Activated naive CD4-positive, alpha-beta T cell treated with anti-CD3 and anti-CD28 coated beads for 36 hours (primary cell): ENCODE measurements around the gene DMBX1. TPM values are rescaled to one million over a fixed set of nuclear protein-coding genes. Genes with fewer than 3 reads are reported as not detected.

ENCODE experiments used
- CTCF ChIA-PET: fragments of 350-600 bp; sonication (Branson Sonifier 250); formaldehyde crosslinking; loops from one replicate; lab custom pipeline; 2021; ENCODE audit warnings: antibody characterized with exemption; lab: Charles Lee
- DNase-seq: peaks from one replicate; pipeline ENCODE4 v3.0.0-alpha.2; 2020
- H3K27ac Mint-ChIP-seq: one replicate; pipeline ENCODE4 v1.8.0; 2021; ENCODE audit warnings: mild to moderate bottlenecking, mixed read lengths
- H3K27me3 Mint-ChIP-seq: one replicate; pipeline ENCODE4 v1.8.0; 2021; ENCODE audit warnings: low read depth, mixed read lengths
- H3K36me3 Mint-ChIP-seq: one replicate; pipeline ENCODE4 v1.8.0; 2021; ENCODE audit warnings: low read depth, mixed read lengths
- H3K4me1 Mint-ChIP-seq: one replicate; pipeline ENCODE4 v1.8.0; 2021; ENCODE audit warnings: low read depth, mixed read lengths
- H3K4me3 Mint-ChIP-seq: one replicate; pipeline ENCODE4 v1.8.0; 2021; ENCODE audit warnings: mild to moderate bottlenecking, moderate library complexity, mixed read lengths
- H3K9me3 Mint-ChIP-seq: one replicate; pipeline ENCODE4 v1.8.0; 2021; ENCODE audit warnings: mixed read lengths
- intact Hi-C: fragments of 100-400 bp; cut with micrococcal nuclease; formaldehyde crosslinking; loops from one replicate; pipeline ENCODE4 v1.15.1; 2023
- total RNA-seq, 2 experiments: library from RNA; stranded (reverse); gene quantifications; one replicate each; pipeline ENCODE4 v1.2.3, GENCODE V29; 2021

DMBX1 gene
- total RNA-seq, 2 experiments from 2014 or later, result not detected

DNA sequence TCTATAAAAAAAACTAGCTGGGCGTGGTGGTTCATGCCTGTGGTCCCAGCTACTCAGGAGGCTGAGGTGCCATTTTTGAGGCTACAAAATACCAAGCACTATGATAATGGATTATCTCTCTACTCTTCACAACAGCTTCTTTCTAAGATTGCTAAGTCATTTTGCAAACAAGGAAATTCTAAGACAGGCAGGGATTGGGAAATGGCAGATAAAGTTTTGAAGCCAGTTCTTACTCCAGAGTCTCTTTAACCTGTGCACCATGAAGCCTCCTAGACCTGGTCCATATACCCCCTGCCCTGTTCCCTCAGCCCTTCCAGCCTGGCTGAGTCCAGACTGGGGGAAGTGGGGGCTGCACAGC lies 39.5 kb upstream of the DMBX1 start:
- no peak for DNase-seq
- no peaks in the 10 kb centered on the region for H3K36me3 Mint-ChIP-seq
- intact Hi-C loops, result no loop called here
- no peaks in the 10 kb centered on the region for H3K9me3 Mint-ChIP-seq
- H3K4me1 Mint-ChIP-seq, result peaks cover 17% of the 10 kb centered on the region
- H3K4me3 Mint-ChIP-seq, result no peak overlapping the region
- no peak overlapping the region for H3K27ac Mint-ChIP-seq
- CTCF ChIA-PET, result interaction anchor here (0.6 to 8.9 kb wide), 3 partner anchors 78 to 94 kb away, joined by 3 to 128 read pairs (median 5); a partner anchor contains a TSS
- peaks cover 61% of the 10 kb centered on the region for H3K27me3 Mint-ChIP-seq

DNA sequence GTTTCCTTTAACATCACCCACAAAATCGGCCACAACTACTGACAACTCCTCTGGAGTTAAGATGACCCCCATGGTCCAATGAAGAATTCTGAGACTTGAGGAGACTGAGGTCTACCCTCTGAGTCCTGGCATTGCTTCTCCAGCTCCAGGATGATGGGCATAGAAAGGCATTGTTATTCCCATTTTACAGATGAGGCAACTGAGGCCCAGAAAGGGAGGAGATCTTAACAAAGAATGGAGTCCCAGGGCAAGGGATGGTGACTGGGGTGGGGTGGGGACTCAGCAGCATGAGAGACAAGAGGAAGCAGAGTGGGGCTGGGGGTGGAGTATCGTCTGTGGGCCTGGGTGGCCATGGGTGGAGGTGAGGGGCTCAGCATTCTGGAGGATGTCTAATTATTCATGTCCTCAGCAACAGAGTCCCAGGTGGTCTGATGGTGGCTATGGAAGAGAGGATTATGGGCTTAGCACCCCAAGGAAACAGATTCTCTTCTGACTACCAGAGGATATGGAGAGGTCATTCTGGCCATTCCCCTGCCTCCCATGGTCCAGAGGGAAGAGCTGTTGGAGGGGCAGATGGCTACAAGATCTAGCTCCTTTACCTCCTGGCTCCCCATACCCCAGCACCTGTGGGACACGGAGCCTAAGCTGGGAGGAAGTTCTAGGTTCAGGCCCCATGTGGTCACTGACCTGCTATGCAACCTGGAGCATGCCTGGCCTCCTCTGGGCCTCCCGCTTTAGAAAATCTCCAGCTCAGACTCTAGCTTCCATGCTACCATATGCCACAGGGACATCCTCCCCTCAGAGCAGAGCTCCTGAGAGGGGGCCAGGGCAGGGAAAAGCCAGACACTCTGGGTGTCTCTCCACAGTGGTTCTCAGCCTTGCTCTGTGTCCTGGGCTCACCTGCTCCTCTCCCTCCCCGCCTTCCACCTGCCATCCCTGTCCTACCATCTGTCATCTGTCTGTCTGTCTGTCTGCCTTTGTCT lies 37.4 kb upstream of the DMBX1 start:
- H3K36me3 Mint-ChIP-seq, result no peaks in the 10 kb centered on the region
- H3K27ac Mint-ChIP-seq, result no peak overlapping the region
- H3K9me3 Mint-ChIP-seq, result no peaks in the 10 kb centered on the region
- DNase-seq, result no peak
- CTCF ChIA-PET, result interaction anchor here (0.9 to 8.9 kb wide), 2 partner anchors 13 to 76 kb away, joined by 3 to 128 read pairs; no protein-coding TSS in a partner anchor
- no peak overlapping the region for H3K4me3 Mint-ChIP-seq
- peaks cover 52% of the 10 kb centered on the region for H3K27me3 Mint-ChIP-seq
- intact Hi-C loops, result no loop called here
- H3K4me1 Mint-ChIP-seq, result peaks cover 12% of the 10 kb centered on the region

DNA sequence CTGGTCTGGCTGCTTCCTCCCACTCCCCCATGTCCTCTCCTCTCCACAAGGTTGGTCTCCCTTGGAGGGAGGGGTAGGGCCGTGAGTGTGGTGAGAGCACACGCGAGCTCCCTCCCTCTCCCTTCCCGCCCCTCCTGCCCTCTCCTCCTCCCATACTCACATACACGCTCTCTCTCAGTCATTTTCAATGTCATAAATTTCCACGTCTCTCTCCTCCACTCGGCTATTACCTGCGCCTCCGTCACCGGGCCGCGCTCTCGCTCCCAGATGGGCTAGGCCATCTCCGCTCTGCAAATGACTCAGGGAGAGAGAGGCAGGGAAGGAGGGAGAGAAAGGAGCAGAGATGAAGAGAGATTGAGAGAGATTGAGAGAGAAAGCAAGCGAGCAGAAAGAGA lies 36.7 kb upstream of the DMBX1 start:
- H3K27me3 Mint-ChIP-seq, result peaks cover 45% of the 10 kb centered on the region
- DNase-seq, result no peak
- no peak overlapping the region for H3K27ac Mint-ChIP-seq
- H3K36me3 Mint-ChIP-seq, result no peaks in the 10 kb centered on the region
- intact Hi-C loops, result no loop called here
- CTCF ChIA-PET, result interaction anchor here (0.9 kb wide), 1 partner anchor 14 kb away, joined by 3 read pairs; no protein-coding TSS in a partner anchor
- no peak overlapping the region for H3K4me3 Mint-ChIP-seq
- H3K4me1 Mint-ChIP-seq, result peaks cover 7% of the 10 kb centered on the region
- H3K9me3 Mint-ChIP-seq, result no peaks in the 10 kb centered on the region

DNA sequence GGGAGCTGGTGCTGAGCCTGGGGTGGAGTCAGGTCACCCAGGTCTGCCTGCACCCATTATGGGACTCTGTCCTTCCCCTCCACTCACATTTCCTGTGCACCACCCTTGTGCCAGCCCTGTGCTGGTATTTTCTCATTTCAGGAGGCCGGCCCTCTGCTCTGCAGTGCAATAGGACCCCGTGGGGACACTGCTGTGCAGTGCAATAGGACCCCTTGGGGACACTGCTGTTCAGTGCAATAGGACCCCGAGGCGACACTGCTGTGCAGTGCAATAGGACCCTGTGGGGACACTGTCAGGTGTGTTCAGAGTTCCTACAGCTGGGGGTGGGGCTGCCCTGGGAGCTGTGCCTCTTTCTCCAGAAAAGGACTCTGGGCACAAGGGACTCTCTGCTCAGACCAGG lies 36.2 kb upstream of the DMBX1 start:
- CTCF ChIA-PET, result interaction anchor here (1.1 kb wide), 1 partner anchor 11 kb away, joined by 3 read pairs; no protein-coding TSS in a partner anchor
- Mint-ChIP-seq H3K9me3 (no peaks in the 10 kb centered on the region), H3K27me3 (peaks cover 41% of the 10 kb centered on the region), H3K27ac (no peak overlapping the region), H3K4me3 (no peak overlapping the region), H3K36me3 (no peaks in the 10 kb centered on the region), H3K4me1 (peaks cover 4% of the 10 kb centered on the region)
- intact Hi-C loops, result no loop called here
- no peak for DNase-seq

DNA sequence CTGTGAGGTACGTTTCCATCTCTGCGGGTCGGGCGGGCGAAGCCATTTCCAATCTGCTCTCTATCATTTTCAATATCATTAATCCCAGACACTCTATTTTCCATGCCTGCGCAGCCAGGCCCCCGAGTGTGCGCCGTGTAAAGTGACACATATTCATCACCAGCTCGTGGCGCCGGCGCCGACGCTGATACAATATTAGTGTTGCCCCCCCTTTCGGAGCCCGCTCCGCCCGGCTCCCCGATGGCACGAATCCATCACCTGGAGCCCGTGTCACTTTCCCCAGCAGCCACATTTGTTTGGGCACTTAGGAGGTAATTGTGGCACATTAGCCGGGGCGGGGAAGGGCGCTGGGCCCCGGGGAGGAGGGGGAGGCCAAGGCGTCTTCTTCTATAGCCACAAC lies 33.7 kb upstream of the DMBX1 start:
- H3K4me3 Mint-ChIP-seq, result no peak overlapping the region
- no peaks in the 10 kb centered on the region for H3K9me3 Mint-ChIP-seq
- no peaks in the 10 kb centered on the region for H3K4me1 Mint-ChIP-seq
- no peak for DNase-seq
- CTCF ChIA-PET, result no interaction called here
- H3K36me3 Mint-ChIP-seq, result no peaks in the 10 kb centered on the region
- intact Hi-C loops, result no loop called here
- H3K27ac Mint-ChIP-seq, result no peak overlapping the region
- H3K27me3 Mint-ChIP-seq, result peaks cover 33% of the 10 kb centered on the region

DNA sequence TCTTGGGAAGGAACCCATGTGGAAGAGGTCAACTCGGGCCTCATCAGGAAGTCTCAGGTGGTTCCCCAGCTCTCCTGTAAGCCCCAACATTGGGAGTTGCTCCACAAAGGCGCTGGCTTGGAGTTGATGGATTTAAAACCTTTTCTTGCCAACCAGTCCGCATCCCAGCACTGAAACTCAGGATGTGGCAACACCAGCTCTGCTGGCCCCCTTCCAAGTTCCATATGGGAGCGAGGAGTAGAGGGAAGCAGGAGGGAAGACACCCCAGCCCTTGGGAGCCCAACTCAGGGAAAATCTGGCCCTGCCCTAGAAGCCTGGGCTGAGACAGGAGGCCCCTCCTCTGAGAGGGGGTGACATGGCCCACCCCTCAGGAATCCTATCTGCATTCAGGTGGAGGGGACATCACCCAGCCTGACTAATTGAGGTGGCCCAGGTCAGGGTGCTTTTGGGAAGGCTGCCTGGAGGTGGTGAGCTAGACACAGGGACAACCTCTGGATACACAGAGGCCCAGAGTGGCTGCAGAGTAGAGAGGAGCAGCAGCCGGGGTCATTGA lies 33.1 kb upstream of the DMBX1 start:
- H3K9me3 Mint-ChIP-seq, result no peaks in the 10 kb centered on the region
- H3K4me3 Mint-ChIP-seq, result no peak overlapping the region
- H3K27ac Mint-ChIP-seq, result no peak overlapping the region
- intact Hi-C loops, result no loop called here
- CTCF ChIA-PET, result no interaction called here
- no peaks in the 10 kb centered on the region for H3K36me3 Mint-ChIP-seq
- H3K4me1 Mint-ChIP-seq, result no peaks in the 10 kb centered on the region
- DNase-seq, result no peak
- peaks cover 28% of the 10 kb centered on the region for H3K27me3 Mint-ChIP-seq

DNA sequence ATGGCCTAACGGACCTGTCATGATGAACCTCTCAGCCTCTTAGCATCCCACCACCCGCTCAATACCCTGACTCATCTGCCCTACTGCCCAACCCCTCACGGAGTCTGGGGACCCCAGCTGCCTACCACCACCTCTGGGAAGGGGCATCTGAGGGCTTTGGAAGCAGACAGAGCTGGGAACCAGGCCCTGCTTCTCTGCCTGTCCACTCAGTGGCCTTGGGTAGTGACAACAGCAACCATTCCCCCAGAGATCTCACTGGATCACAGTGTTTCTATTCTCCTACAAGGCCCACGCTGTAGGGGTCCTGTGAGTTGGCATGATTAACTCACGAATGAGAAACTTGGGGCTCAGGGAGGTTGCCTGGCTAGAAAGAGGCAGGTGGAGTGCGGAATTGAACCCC lies 32.5 kb upstream of the DMBX1 start:
- CTCF ChIA-PET, result interaction anchor here (1.0 kb wide), 1 partner anchor 8 kb away, joined by 3 read pairs; no protein-coding TSS in a partner anchor
- peaks cover 27% of the 10 kb centered on the region for H3K27me3 Mint-ChIP-seq
- no peaks in the 10 kb centered on the region for H3K4me1 Mint-ChIP-seq
- intact Hi-C loops, result no loop called here
- no peaks in the 10 kb centered on the region for H3K36me3 Mint-ChIP-seq
- H3K27ac Mint-ChIP-seq, result no peak overlapping the region
- no peak for DNase-seq
- H3K9me3 Mint-ChIP-seq, result no peaks in the 10 kb centered on the region
- H3K4me3 Mint-ChIP-seq, result no peak overlapping the region

DNA sequence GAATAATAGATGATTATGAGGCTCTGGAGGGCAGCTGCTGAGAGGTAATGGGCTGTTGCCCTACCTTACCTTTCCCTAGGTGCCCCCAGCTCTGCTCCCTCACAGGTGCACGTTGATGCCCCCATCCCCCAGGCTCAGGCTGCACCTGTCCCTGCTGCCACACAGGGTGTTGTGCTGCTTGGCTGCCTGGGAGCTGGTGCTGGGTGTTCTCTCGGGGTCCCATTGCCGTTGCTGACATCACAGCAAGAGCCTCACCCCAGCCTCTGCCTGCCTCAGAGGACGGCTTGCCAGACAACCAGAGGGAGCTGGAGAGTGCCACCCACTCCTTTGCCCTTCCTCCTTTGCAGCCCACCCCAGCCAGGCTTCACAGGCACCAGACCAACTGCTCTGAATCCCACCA lies 31.4 kb upstream of the DMBX1 start:
- intact Hi-C loops, result no loop called here

DNA sequence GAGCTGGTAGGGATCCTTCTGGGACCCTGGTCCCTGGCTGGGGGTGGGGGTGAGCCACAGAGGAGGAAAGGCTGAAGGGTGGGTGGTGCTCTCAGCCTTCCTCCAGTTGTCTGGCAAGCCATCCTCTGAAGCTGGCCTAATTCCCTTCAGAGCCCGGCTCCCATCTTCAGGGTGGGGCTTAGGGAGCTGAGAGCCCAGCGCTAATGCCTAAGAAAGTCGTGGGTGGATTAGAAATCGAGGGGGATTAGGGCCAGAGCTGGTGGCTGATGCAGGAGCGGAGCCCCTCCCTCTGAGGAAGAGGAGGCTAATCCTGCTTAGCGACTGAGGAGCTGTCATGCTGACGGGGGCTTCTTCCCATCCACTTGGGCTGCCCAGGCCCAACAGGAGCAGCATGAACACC lies 30.8 kb upstream of the DMBX1 start:
- H3K27me3 Mint-ChIP-seq, result peaks cover 20% of the 10 kb centered on the region
- H3K36me3 Mint-ChIP-seq, result no peaks in the 10 kb centered on the region
- CTCF ChIA-PET, result interaction anchor here (1.4 kb wide), 1 partner anchor 71 kb away, joined by 7 read pairs; no protein-coding TSS in a partner anchor
- no peak overlapping the region for H3K27ac Mint-ChIP-seq
- no peaks in the 10 kb centered on the region for H3K4me1 Mint-ChIP-seq
- intact Hi-C loops, result no loop called here
- H3K9me3 Mint-ChIP-seq, result no peaks in the 10 kb centered on the region
- no peak for DNase-seq
- no peak overlapping the region for H3K4me3 Mint-ChIP-seq

More for the DNA sequence above, 31.4 kb upstream of the DMBX1 start:
- peaks cover 19% of the 10 kb centered on the region for H3K27me3 Mint-ChIP-seq
- no peaks in the 10 kb centered on the region for H3K4me1 Mint-ChIP-seq
- CTCF ChIA-PET, result interaction anchor here (1.0 to 1.4 kb wide), 2 partner anchors 9 to 71 kb away, joined by 3 to 7 read pairs; no protein-coding TSS in a partner anchor
- no peak for DNase-seq
- H3K9me3 Mint-ChIP-seq, result no peaks in the 10 kb centered on the region
- no peak overlapping the region for H3K4me3 Mint-ChIP-seq
- no peak overlapping the region for H3K27ac Mint-ChIP-seq
- H3K36me3 Mint-ChIP-seq, result no peaks in the 10 kb centered on the region

DNA sequence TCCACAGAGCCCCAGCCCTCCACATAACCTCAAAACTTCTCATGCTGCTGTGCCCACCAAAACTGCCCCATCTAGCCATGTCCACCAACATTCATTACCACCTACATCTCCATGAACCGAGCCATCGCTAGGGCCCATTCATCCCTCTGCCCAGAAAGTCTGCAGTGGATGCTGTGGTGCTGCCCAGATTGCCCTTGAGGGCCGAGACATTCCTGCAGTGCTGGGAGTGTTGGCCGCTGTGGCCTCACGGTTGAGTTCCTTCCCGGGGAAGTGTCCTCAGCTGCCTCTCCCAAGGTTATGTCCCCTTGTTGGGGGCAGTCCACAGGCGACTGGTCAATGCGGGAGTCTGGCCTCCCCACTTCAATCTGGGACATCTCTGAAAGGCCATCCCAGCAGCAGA lies 30.3 kb upstream of the DMBX1 start:
- CTCF ChIA-PET, result no interaction called here
- no peak for DNase-seq
- Mint-ChIP-seq H3K4me3 (no peak overlapping the region), H3K4me1 (no peaks in the 10 kb centered on the region), H3K36me3 (no peaks in the 10 kb centered on the region), H3K27ac (no peak overlapping the region), H3K27me3 (peaks cover 25% of the 10 kb centered on the region), H3K9me3 (no peaks in the 10 kb centered on the region)
- intact Hi-C loops, result no loop called here

DNA sequence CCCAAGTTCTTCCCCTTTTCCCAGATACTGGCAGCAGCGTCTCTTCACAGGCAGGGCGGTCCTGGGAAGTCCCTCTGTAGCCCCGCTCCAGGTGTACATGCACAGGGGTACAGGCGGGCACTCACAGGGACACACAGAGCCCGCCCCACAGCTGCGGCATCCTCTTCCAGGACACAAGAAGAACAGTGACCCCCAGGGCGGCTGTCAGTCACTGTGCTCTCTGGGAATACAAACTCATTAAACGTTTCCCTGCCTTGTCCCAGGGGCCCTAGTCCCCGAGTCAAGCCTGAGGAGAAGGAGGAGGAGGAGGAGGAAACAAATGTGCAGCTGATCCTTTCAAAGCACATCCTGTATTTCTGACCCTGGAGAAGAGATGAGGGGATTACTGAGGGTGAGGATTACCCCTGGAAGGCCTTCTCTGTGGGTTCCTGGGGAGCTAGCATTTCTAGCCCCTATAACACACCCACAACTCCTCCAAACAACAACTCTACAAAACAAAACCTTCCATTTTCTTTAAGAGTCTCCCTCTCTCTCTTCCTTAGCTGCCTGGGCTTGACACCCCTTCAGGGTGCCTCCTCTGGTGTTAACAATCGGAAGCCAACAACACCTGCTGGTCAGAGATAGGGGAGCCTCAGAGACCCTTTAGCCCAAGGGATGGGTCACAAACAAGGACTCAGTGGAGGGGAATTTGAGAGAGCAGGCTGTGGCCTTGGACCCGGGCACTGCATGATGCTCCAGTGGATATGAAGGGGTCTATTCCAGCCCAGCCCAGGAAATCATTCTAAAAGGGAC lies 28.4 kb upstream of the DMBX1 start:
- Mint-ChIP-seq H3K9me3 (no peaks in the 10 kb centered on the region), H3K27ac (no peak overlapping the region), H3K4me1 (peaks cover 4% of the 10 kb centered on the region), H3K27me3 (peaks cover 30% of the 10 kb centered on the region), H3K4me3 (no peak overlapping the region), H3K36me3 (no peaks in the 10 kb centered on the region)
- intact Hi-C loops, result no loop called here
- CTCF ChIA-PET, result interaction anchor here (1.4 kb wide), 1 partner anchor 14 kb away, joined by 6 read pairs; no protein-coding TSS in a partner anchor
- no peak for DNase-seq
